Myocyte (in vitro differentiated cells): ENCODE data around the gene GLIS1. TPM values are rescaled to one million over a fixed set of nuclear protein-coding genes. Genes with fewer than 3 reads are reported as not detected.

Source experiments
- DNase-seq: peaks from one replicate; pipeline ENCODE4 v3.0.0-alpha.2; 2012; ENCODE audit warnings: low read depth
- total RNA-seq: library from RNA; depleted of rRNA; stranded (reverse); fragments of >200 nt; gene quantifications from 2 replicates; pipeline ENCODE4 v1.2.3, GENCODE V29; 2014

Gene GLIS1
- total RNA-seq, 1 donor from 2014 or later, result 1.9 TPM

DNA sequence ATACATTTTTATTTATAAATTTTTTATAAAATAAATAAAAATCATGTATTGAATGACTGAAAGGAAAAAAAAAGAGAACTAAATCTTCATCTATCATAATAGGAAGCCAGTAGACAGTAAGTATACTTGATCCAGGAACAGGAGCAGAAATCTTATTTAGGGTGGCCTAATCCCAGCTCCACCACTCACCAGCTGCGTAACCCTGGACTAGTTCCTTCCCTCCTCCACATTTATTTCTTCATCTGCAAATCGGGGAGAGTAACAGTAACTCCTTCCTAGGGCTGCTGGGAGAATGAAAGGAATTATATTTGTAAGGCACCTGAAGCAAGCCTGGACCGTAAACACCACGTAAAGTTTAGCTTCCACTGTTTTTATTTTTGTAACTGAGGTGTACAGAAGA, 17.9 kb downstream of the GLIS1 start:
- no peak for DNase-seq

DNA sequence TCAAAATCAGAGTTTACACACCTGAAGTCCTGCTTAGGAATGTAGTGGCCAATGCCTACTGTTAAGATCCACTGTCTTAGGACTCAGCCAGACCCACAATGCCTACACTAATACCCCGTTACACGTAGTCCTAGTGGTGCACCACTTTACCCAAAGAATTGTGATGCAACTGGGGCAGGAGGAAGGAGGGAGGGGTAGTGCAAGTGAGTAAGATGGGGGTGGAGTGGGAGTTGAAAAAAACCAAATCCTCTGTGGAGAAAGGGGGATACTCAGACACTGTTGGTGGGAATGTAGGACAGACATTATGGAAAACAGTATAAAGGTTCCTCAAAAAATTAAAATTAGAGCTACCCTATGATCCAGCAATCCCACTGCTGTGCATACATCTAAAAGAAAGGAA, 19.5 kb downstream of the GLIS1 start:
- DNase-seq, result no peak

DNA sequence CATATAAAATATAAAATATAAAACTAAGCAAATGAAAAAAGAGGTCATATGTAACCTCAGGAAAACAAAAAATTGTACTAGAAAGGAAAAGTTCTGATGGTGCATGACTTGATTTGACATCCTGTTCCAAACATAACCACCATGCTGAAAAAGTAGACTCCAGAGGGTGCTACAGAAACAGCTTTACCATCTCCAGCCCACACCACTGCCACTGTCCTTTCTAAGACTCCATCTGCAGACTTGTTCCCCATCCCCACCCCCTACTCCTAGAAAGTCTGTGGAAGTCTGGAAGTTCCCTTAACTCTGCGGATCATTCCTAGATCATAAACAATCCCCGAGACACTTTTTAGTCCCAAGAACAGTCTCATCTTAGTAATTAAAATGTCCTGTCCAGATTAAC, 20.5 kb downstream of the GLIS1 start:
- DNase-seq, result no peak

DNA sequence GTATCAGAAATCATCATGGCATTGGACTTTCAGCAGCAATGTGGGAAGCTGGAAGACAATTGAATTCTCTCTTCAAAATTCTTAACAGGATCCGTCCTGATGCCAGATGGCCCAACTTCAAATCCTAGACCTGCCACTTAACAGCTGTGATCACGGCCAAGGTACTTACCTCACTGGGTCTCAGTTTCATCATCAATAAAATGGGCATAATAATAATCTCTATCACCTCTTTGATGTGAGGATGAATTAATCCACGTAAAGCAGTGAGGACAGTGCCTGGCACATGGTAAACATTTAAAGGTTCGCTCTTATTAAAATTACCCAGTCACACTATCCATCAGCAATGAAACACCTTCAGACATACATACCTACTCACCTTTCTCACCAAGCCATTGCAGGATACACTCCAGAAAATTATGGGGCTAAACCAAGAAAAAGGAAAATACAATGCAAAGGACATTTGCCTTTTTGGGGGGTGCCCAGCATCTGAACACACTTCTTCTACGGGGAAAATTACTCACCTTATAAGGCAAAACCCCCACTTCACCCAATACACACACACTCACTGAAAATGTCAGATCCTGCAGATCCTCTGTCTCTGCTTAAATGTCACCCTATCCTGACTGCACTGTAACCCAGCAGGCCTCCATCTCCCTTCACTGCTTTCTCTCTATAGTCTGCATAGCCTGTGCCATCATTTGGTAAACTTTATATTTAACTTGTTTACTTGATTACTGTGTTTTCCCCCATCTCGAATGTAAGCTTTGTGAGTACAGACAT, 21.7 kb downstream of the GLIS1 start:
- DNase-seq, result no peak

DNA sequence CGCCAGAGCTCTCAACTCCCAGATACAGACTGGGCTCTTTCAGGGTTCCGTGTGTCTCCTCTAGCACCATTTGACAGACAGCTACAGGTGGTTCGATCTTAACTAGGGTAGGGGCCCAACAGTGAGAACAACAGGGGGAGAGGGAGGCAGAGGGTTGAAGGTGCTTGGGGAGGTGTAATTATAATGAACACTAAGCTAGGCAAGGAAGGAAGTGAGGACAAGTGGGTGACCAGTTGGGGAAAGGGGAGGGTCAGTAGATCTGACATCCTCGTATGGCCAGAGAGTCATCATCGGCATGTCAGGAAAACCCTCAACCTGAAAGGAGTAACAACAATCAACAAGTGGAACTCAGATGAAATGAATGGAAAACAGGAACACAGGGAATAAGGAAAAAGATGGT, 22.8 kb downstream of the GLIS1 start:
- DNase-seq, result no peak

DNA sequence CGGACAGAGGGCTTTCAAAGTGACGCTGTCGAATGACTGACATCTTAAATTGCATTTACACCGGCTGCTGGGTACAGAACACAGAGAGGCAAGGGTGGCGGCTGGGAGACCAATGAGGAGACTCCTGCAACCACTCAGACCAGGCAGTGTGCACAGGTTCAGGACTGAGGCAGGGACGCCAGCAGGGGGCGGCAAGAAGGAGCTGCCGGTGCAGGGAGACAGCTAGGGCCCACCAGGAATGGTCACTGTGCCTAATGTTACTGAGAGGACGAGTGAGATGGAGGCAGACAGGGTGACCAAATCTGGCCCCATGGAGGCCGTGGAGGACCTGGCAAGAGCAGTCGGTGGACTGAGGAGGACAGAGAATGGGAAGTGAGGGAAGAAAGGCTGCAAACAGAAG, 23.5 kb downstream of the GLIS1 start:
- DNase-seq, result peak; percentile 19

DNA sequence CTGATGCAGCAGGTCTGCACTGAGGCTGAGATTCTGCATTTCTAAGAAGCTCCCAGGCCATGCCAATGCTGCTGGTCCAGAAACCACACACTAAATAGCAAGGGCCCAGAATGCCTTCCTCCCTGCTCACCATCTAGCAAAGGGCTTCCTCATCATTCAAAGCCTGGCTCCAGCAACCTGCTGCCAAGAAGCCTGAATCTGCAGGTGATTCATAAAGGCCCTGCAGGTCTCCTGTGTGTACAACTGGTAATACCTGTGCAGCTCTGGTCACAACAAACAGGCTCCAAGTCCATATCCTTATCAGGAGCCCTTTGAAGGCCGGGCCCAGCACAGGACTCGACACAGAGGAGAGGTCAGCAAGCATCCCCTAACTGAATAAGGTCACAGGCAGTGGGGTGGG, 26.7 kb downstream of the GLIS1 start:
- DNase-seq, result no peak

DNA sequence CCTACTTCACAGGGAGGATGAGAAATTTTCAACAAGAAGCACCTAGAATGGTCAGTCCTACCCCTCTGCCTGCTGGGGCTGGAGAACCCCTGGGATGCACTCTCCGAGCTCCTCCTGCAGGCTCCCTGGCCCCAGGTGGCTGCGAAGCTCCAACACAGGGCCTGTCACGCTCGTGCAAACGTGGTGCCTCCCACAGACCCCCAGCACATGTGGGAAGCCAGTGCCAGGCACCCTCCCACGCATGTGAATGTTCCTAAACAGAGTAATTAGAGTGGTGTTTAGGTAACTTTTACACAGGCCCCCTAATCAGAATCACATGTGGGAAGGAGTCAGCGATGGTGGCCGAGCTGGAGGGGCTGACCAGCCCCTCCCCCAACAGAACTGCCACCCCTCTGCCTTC, 28.4 kb downstream of the GLIS1 start:
- no peak for DNase-seq

DNA sequence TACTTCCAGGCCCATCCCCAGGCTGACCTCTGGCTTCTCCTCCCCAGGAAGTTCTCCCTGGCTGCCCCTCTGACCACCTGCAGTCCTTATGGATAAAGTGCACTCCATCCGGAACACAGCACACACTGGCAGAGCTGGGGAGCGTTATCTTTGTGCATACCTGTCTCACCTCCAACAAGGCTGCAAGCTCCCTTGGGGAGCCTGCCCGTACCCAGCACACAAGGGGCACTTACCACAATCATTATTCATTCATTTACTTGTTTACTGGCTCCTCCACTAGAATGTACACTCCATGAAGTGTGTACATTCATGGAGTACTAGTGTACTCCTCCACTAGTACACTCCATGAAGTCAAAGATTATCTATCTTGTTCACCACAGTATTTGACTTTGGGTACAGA, 30.3 kb downstream of the GLIS1 start:
- no peak for DNase-seq

DNA sequence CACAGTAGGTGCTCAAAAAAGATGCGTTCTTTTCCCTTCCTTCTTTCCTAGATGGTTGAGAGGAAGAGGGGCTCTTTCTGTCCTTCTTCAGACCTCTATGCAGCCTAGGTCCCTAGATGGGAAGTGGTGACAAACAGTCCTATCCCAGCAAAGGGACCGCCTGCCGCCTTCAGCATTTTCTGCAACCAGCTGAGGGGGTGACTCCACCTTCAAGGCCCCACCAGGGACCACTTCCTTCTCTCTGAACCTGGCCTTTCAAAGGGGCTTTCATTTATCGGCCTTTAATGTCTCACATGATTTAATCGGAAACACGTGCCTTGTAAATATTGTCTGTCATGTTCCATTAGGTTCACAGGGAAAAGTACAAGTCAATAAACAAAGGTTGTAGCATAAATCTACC, 32.6 kb downstream of the GLIS1 start:
- DNase-seq, result no peak

DNA sequence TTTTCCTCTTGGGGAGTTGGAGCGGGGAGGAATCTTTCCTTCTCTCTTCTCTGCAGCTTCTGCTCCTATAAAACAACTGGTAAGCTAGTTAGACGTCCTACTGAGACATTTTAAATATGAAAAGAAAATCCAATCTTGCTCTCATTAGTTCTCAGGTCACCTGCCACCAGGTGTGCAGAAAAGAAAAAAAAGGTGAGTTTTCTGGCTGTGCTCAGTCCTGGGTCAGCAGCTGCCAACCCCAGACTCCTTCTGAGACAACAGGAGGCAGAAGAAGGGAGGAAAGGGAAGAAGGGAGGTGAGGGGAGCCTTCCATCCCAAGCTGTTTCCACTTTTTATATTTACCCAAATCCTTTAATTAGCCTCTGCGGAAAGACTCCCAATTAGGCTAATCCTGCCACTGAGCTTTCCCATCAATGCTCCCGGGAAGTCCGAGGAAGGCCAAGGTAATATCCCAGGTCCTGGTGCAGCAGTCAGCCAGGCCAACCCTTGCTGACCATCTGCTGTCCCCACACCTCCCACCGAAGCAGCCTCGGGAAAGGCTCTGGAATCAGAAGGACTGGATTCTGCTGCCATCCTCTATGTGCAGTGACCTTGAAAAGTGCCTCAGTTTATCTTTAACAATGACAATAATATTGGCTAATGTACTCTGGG, 33.4 kb downstream of the GLIS1 start:
- DNase-seq, result no peak

DNA sequence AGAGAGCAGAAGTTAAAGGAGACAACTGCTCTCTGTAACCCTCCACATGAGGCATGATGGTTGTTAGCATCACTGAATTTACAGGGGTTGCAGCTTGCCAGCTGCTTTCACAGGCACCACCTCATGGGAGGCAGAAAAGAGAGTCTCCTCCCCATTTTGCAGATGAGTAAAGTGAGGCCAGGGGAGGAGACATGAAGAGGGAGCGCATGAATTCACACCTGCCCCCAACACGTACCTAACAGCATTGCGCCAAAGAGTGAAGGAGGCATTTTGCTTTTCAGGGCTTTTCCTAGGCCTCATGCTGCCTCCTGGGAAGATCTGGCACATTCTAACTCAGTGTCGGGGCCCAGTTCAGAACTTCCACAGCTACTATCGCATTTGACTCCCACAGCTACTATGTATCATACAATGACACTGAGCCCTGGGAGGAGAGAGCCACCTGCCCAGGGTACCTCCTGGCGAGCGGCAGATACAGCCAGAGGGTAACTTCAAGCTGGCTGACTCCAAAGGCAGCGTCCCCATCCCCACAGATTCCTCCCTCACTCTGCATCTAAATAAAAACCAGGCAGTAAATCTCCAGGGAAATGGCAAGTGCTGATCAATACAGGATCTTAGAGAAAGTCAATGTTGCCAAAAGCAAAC, 34.0 kb downstream of the GLIS1 start:
- DNase-seq, result no peak

DNA sequence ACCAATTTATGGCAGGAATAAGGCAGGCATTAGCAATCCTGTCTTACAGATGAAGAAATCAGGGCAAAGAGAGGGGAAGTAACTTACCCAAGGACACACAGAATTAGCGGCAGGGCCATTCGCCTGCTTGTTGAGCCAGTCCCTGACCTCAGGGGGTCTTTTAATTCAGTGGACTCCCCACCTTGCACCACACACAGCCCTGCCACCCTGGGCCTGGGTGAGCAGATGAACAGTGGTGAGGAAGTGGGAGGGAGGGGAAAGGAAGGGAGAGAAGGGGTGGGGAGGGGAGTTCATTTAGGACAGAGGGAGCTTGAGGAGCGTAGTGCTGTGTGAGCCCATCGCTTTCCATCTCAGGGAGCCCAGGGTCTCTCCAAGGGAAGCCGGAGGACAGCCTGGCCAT, 34.7 kb downstream of the GLIS1 start:
- DNase-seq, result no peak

DNA sequence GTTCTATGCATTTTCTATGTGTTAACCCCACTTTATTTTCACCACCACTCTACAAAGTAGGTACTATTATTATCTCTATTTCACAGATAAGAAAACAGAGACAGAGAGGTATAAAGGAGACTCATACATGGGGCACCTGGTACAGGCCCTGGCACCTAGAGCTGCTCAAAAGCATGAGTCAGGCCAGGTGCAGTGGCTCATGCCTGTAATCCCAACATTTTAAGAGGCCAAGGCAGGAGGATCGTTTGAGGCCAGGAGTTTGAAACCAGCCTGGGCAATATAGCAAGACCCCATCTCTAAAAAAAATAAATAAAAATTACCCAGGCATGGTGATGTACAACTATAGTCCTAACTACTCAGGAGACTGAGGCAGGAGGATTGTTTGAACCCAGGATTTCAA, 35.8 kb downstream of the GLIS1 start:
- no peak for DNase-seq

DNA sequence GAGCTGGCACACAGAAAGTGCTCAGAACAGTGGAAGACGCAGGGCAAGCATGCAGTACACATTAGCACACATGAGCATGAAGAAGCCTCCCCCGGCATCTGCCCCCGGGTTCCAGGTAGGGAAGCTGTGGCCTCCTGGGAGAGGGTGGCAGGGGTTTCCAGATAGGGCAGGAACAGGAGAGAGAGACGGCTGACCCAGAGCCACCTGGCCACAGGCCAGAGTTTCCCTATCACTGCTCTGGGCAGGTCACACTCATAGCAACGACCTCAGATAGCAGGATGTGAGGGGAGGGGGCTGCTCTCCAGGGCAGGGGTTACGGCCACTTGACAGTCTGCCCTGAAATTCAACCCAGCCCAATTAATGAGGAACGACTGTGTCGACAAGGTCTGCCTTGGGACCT, 36.6 kb downstream of the GLIS1 start:
- DNase-seq, result no peak

DNA sequence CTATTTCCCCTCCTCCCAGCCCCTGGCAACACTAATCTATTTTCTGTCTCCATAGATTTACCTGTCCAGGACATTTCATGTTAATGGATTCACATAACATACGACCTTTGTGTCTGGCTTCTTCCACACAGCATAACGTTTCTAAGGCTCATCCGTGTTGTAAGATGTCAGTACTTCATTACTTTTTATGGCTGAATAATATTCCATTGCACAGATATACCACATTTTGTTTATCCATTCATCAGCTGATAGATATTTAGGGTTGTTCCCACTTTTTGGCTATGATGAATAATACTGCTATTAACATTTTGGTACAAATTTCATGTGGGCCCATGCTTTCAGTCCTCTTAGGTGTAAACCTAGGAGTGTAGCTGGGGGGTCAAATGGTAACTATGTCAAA, 38.2 kb downstream of the GLIS1 start:
- DNase-seq, result no peak

DNA sequence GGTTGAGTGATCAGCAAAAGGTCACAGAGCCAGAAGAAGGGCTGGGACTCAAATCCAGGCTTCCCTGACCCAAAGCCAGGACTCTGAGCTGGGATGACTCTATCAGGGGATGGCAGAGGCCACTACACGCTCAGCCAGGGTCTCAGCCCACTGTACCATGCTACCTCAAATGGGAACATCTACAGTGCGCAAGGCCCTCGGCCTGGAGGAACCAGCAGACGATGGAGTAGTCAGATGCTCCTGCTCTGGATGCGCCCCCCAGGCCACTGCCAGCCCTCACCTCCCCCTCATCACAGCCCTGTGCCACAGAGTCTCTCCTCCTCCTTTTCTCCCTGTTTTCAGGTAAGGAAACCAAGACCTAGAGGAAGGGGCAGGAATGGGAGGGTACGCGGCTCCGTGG, 39.0 kb downstream of the GLIS1 start:
- DNase-seq, result no peak

DNA sequence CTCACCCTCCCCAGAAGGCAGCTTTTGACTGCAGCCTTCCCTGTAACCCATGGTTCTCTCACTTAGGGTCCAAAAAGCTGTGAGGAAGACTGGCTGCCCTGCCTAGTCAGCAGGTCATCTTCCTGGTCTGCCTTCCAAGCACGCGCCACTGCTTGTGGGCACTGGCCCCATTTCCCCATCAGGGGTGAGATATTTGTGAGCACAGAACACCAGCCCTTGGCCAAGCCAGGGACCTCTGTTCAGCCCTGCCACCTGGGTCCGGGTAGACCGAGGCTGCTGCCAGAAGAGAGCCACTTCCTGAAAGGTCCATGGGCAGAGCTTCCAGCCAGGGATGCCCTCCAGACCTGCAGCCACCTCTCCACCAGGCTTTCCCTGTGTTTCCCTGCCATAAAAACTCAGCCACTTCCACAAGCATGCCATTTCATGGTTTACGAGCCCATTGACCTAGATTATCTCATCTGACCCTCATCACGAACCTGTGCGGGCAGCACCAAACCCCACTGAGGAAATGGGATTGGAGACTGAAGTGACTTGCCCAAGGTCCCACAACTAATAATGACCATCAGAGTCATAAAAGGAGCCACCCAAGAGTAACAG, 40.5 kb downstream of the GLIS1 start:
- DNase-seq, result no peak

DNA sequence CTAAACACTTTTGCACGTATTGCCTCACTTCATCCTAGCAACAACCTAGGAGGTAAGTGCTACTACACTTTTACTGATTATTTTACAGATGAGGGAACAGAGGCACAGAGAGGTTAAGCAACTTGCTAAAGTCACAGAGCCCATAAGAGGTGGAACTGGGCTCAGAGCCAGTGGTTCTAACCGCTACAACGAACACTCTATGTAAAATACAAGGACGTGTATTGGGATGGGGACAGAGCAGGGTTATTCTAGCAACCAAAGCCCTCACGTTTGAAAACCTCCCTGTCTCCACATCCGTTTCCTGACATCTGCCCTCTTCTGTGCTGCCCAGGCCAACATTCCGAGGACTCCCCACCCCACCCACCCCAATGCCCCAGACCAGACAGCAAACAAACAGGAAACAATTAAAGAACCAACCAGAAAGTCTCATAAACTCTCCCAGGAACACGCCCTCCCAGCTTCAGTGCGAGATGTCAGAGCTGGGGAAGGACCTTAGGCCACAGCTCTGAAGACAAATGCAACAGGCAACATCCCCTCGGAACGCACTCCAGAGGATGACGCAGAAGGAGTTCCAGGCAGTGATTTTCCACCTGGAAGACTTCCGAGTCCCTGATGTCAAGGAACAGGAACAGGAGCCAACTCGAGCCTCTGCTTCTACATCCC, 41.1 kb downstream of the GLIS1 start:
- no peak for DNase-seq

DNA sequence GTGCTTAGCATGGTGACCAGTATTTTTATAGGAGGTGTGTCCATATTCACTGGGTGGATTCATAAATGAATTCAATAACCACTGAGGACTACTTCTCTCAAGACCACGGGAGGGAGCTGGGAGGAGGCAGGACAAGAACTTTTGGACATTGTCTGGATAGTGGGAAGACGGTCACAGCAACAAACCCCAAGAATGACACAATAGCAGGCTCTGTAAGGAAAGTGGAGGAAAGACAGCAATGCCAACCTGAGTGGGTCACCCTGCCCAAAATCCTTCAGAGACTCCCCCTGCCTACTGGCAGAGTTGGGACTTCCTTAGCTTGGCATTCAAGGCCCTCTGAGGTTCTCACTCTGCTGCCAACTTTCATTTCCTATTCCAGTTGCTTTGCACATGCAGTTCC, 42.0 kb downstream of the GLIS1 start:
- DNase-seq, result no peak

DNA sequence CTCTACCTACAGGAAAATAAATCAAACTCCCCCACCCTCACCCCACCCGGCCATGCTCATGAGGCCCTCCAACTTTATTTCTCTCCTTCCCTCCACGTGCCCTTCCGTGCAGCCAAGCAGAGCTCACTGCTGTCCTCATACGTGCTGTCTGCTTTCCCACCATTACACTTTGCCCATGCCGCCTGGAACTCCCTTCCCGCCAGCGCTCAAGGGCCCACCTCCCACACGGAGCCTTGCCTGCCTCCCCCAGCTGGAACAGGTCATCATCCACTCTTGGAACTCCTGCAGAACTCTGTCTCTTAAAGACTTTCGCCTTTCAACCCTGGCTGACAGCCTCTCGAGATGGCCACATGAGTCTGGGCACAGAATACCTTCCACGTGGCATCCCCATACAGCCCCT, 42.4 kb downstream of the GLIS1 start:
- DNase-seq, result no peak

DNA sequence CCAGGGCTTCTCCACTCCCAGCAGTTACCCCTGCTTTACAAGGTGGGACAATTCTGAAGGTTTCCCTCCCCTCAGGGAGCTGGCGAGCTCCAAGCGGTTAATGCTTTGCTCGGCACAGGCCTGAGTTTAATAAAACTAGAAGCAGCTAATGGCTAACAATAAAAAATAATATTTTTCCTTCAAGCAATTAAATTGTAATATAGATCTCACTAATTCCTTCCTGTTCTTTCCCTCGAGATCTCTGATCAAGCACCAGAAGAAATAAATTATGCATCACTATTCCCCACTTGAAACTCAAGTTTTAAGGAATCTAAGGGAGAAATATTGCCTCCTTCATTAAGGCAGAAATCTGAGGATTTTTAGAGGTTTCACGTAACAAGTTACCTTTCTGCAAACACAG, 42.9 kb downstream of the GLIS1 start:
- DNase-seq, result no peak
